K562 (cell line): ENCODE results near the gene PHF19. TPM values are rescaled to one million over a fixed set of nuclear protein-coding genes. Genes with fewer than 3 reads are reported as not detected.

Source experiments
- ATAC-seq: fragments of 200-7000 bp; cut with Tn5 transposase; 3 replicates; pipeline ENCODE4 v1.9.1; 2020; ENCODE audit warnings: moderate library complexity
- BruUV-seq: library from RNA; stranded (reverse); fragments of 400-500 nt; replicated peaks from 2 replicates; lab custom pipeline; 2021; lab: Mats Ljungman, UMichigan
- CTCF ChIA-PET: fragments of 300-600 bp; formaldehyde crosslinking; extraction: SDS; loops from one replicate; lab custom pipeline; 2021; ENCODE audit warnings: low intra/inter-chr PET ratio; lab: Yijun Ruan, JAX
- POLR2A ChIA-PET: fragments of 300-600, 350-650 bp; sonication (Branson Sonifier 250); formaldehyde crosslinking; extraction: SDS; loops from one replicate; lab custom pipeline; 2021; ENCODE audit warnings: antibody characterized with exemption, inconsistent platforms; lab: Yijun Ruan, JAX
- DNase-seq, 4 experiments: peaks; one replicate each; pipeline versions ENCODE4 v3.0.0 to v3.0.0-alpha.2; 2011 to 2018; ENCODE audit warnings: low spot score in 3 of 4, mixed read lengths in 3 of 4; ENCODE audit errors: extremely low read depth in 1 of 4
- FAIRE-seq: peaks from 2 replicates; lab custom pipeline; 2011; peaks lifted over from hg19 to GRCh38; lab: Jason Lieb, UNC
- H2AFZ ChIP-seq: 2 replicates; pipeline ENCODE4 v1.6.0; 2011; ENCODE audit warnings: low read depth, low read length, control low read depth, inconsistent platforms
- H3K27ac ChIP-seq: fragments of 200-600 bp; 3 replicates; pipeline ENCODE4 v1.8.0; 2011; ENCODE audit warnings: low read depth, mild to moderate bottlenecking, control low read depth, inconsistent platforms, low read length, moderate library complexity, mixed read lengths; ENCODE audit errors: extremely low read depth
- H3K27me3 ChIP-seq, 2 experiments: fragments of 300-600 bp in 1 of 2; 2 replicates in 1 of 2; 3 replicates in 1 of 2; pipeline versions ENCODE4 v1.6.0 to v1.8.0; 2011; ENCODE audit warnings: inconsistent platforms in 2 of 2, low read length in 2 of 2, mild to moderate bottlenecking in 1 of 2, mixed read lengths in 1 of 2, moderate library complexity in 1 of 2; ENCODE audit not compliant: control insufficient read depth in 2 of 2, insufficient read depth in 2 of 2
- H3K36me3 ChIP-seq: fragments of 300-600 bp; 3 replicates; pipeline ENCODE4 v1.8.0; 2011; ENCODE audit warnings: mild to moderate bottlenecking, low read length, inconsistent platforms; ENCODE audit not compliant: control insufficient read depth, insufficient read depth
- H3K4me1 ChIP-seq, 2 experiments: fragments of 200-600 bp in 1 of 2; replicated peaks in 1 of 2; 2 replicates in 1 of 2; 3 replicates in 1 of 2; pipeline versions ENCODE4 v1.5.1 to v1.8.0; 2011; ENCODE audit warnings: inconsistent platforms in 2 of 2, low read length in 2 of 2, mild to moderate bottlenecking in 1 of 2, mixed read lengths in 1 of 2, moderate library complexity in 1 of 2; ENCODE audit not compliant: control insufficient read depth in 2 of 2, insufficient read depth in 2 of 2
- H3K4me2 ChIP-seq: 2 replicates; pipeline ENCODE4 v1.6.1; 2011; ENCODE audit warnings: low read length, control low read depth, inconsistent platforms, mixed read lengths; ENCODE audit not compliant: insufficient read depth
- H3K4me3 ChIP-seq: fragments of 200-600 bp; sonication (generic), shearing (Covaris generic); 2 replicates; pipeline ENCODE4 v1.5.1; 2016; ENCODE audit warnings: control low read depth, inconsistent platforms
- H3K79me2 ChIP-seq: fragments of 200-600 bp; 3 replicates; pipeline ENCODE4 v1.8.0; 2011; ENCODE audit warnings: low read length, inconsistent platforms; ENCODE audit not compliant: control insufficient read depth, insufficient read depth
- H3K9ac ChIP-seq, 2 experiments: 2 replicates each; pipeline versions ENCODE4 v1.6.0 to v1.6.1; 2011; ENCODE audit warnings: low read depth in 2 of 2, low read length in 2 of 2, control low read depth in 1 of 2, inconsistent platforms in 1 of 2, mild to moderate bottlenecking in 1 of 2, mixed read lengths in 1 of 2; ENCODE audit not compliant: insufficient read depth in 1 of 2
- H3K9me1 ChIP-seq: one replicate; pipeline ENCODE4 v1.6.0; 2011; ENCODE audit warnings: inconsistent platforms, mild to moderate bottlenecking, low read length, moderate library complexity; ENCODE audit not compliant: control insufficient read depth, insufficient read depth
- H3K9me3 ChIP-seq: replicated peaks from 2 replicates; pipeline ENCODE4 v1.5.1; 2011; ENCODE audit warnings: low read depth, low read length, inconsistent platforms; ENCODE audit not compliant: control insufficient read depth, insufficient read depth
- H4K20me1 ChIP-seq: replicated peaks from 2 replicates; pipeline ENCODE4 v1.6.1; 2011; ENCODE audit warnings: low read length, inconsistent platforms, mixed read lengths; ENCODE audit not compliant: control insufficient read depth, insufficient read depth
- ASH1L ChIP-seq: fragments of 450-650 bp; IDR thresholded peaks from 2 replicates; pipeline ENCODE4 v1.6.1; 2018; ENCODE audit warnings: borderline replicate concordance, mild to moderate bottlenecking, low read depth; ENCODE audit not compliant: partially characterized antibody
- CCAR2 ChIP-seq: fragments of 200-400 bp; formaldehyde crosslinking; IDR thresholded peaks from 2 replicates; pipeline ENCODE4 v1.6.1; 2017; ENCODE audit warnings: mild to moderate bottlenecking, low read depth, low read length
- HDAC3 ChIP-seq: fragments of 450-650 bp; IDR thresholded peaks from 2 replicates; pipeline ENCODE4 v1.6.1; 2018; ENCODE audit warnings: borderline replicate concordance, mild to moderate bottlenecking, moderate library complexity; ENCODE audit not compliant: partially characterized antibody
- HMG20B ChIP-seq: fragments of 250-450 bp; sonication (Bioruptor Pico); IDR thresholded peaks from 2 replicates; pipeline ENCODE4 v1.5.0; 2021; ENCODE audit warnings: mild to moderate bottlenecking
- PURB ChIP-seq: sonication (generic); formaldehyde crosslinking; IDR thresholded peaks from 2 replicates; pipeline ENCODE4 v1.9.0; 2021; ENCODE audit warnings: low read depth, mild to moderate bottlenecking, missing genetic modification reagents
- RAD51 ChIP-seq: fragments of 450-650 bp; IDR thresholded peaks from 2 replicates; pipeline ENCODE4 v1.7.1; 2016; ENCODE audit warnings: low read depth, mild to moderate bottlenecking, borderline replicate concordance
- SETDB1 ChIP-seq: IDR thresholded peaks from one replicate; pipeline ENCODE4 v1.6.1; 2012; ENCODE audit warnings: low read length, control low read depth, inconsistent platforms
- SIN3A ChIP-seq, 2 experiments: fragments of 150-350 bp in 1 of 2; IDR thresholded peaks; 2 replicates each; pipeline ENCODE4 v1.6.1; 2011 to 2016; ENCODE audit warnings: borderline replicate concordance in 2 of 2, low read depth in 2 of 2, low read length in 2 of 2, mild to moderate bottlenecking in 2 of 2, moderate library complexity in 2 of 2; ENCODE audit not compliant: control insufficient read depth in 1 of 2
- SMC3 ChIP-seq: conservative IDR thresholded peaks from 2 replicates; pipeline ENCODE4 v1.6.1; 2011; ENCODE audit warnings: low read depth, low read length, improper control_type of control experiment; ENCODE audit not compliant: insufficient read depth
- SRSF7 ChIP-seq: fragments of 200-400 bp; formaldehyde crosslinking; optimal IDR thresholded peaks from 2 replicates; pipeline ENCODE3; 2017; ENCODE audit warnings: mild to moderate bottlenecking, low read depth, low read length
- ZNF79 ChIP-seq: fragments of 250-450 bp; sonication (Bioruptor Pico); IDR thresholded peaks from 2 replicates; pipeline ENCODE4 v1.4.0; 2020; ENCODE audit warnings: low read depth, mild to moderate bottlenecking, moderate library complexity
- WGBS: fragments of 100-300 bp; shearing (Covaris generic); methylation state at CpG from one replicate; pipeline ENCODE4 v1.1.6; 2016; ENCODE audit warnings: low coverage, mixed read lengths; ENCODE audit not compliant: insufficient coverage; ENCODE audit errors: missing lambda C conversion rate; 5-methylcytosine and 5-hydroxymethylcytosine counted together
- in situ Hi-C: fragments of 300-500 bp; cut with MboI; formaldehyde crosslinking; loops from 4 replicates; pipeline ENCODE4 v1.15.0; 2018; ENCODE audit warnings: inconsistent platforms, mixed read lengths
- intact Hi-C: fragments of 100-400 bp; cut with micrococcal nuclease; formaldehyde crosslinking; loops from 2 replicates; pipeline ENCODE4 v1.14.2; 2022
- polyA plus RNA-seq, 8 experiments: library from polyadenylated mRNA; depleted of rRNA in 4 of 8; stranded (reverse) in 5 of 8; unstranded in 3 of 8; fragments of >200 nt; fragmentation: Nextera tagmentation in 2 of 8; fragmentation: Illumina TruSeq in 1 of 8; extraction: Ambion mirVana in 2 of 8; extraction: Trizol in 1 of 8; gene quantifications; 2 replicates each; pipeline versions ENCODE4 v1.2.1 to v1.2.3, GENCODE V29; 2011 to 2014; ENCODE audit warnings: inconsistent platforms in 1 of 8, missing spikeins in 1 of 8
- total RNA-seq, 7 experiments: library from RNA; depleted of rRNA in 6 of 7; stranded (reverse); fragments of >200 nt in 6 of 7; fragmentation: Illumina TruSeq in 2 of 7; extraction: Trizol in 2 of 7; gene quantifications; 2 replicates each; pipeline versions ENCODE4 v1.2.1 to v1.2.3, GENCODE V29; 2011 to 2021; ENCODE audit warnings: low replicate concordance in 1 of 7
- TF ChIP-seq, protein P1 (sequence below): fragments of 450-650 bp; formaldehyde crosslinking; IDR thresholded peaks from 2 replicates; pipeline ENCODE4 v1.4.0; 2020; ENCODE audit warnings: mild to moderate bottlenecking, moderate library complexity
- TF ChIP-seq, protein P2 (sequence below), 2 experiments: fragments of 450-650 bp in 1 of 2; sonication (generic) in 1 of 2; formaldehyde crosslinking in 1 of 2; IDR thresholded peaks in 1 of 2; conservative IDR thresholded peaks in 1 of 2; 2 replicates each; pipeline versions ENCODE4 v1.6.1 to v1.8.1; 2016 to 2023; ENCODE audit warnings: mild to moderate bottlenecking in 2 of 2, moderate library complexity in 2 of 2, inconsistent platforms in 1 of 2, missing genetic modification reagents in 1 of 2
- TF ChIP-seq, protein P3 (sequence below), 2 experiments: fragments of 200-800 bp in 1 of 2; sonication (Bioruptor generic) in 1 of 2; sonication (generic) in 1 of 2; formaldehyde crosslinking in 1 of 2; IDR thresholded peaks in 1 of 2; conservative IDR thresholded peaks in 1 of 2; 2 replicates each; pipeline versions ENCODE4 v1.5.0 to v1.6.1; 2016 to 2020; ENCODE audit warnings: missing compliant biosample characterization in 1 of 2, missing genetic modification characterization in 1 of 2, missing genetic modification reagents in 1 of 2

The PHF19 gene
- total and polyA plus RNA-seq, 9 of the 15 experiments (the other 6 are each of a cell fraction or from before 2014, with no cell fraction given), result 95.8 to 403 (median 255) TPM

DNA sequence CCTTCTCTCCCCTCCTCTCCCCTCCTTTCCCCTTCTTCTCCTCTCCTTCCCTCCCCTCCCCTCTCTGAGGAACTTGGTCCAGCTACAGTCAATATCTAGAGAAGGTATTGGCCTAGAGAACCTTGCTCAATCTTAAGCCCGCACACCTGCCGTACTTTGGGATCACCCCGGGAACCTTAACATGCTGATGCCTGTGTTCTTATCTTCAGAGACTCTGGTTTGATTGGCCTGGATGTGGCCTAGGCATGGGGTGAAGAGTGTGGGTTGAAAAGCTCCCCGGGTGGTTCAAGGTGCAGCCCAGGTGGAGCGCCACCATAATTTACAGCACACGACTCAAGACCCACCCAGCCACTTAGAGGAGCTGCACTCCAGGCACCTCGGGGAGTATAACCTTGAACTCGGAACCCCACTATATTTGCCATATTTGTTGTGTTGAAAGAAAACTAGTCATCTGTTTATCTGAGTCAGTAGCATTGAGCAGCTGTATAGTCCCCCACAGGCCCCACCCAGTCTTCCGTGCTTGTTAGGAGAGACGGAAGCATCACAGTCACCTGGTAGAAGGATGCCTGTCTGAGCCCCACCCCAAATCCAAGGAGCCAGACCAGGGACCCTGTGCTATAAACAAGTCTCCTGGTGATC is 14.4 kb upstream of the PHF19 start:
- Histone ChIP-seq H3K9ac (peak overlapping the region in 1 of 2 experiments; percentile 5; a peak in 1 of 4 replicates), H4K20me1 (no peaks in the 10 kb centered on the region), H3K4me1 (peaks cover 27 to 44% of the 10 kb centered on the region in 2 experiments), H3K79me2 (no peaks in the 10 kb centered on the region), H3K36me3 (no peaks in the 10 kb centered on the region), H3K9me1 (no peaks in the 10 kb centered on the region), H3K4me3 (no peak overlapping the region), H3K27ac (no peak overlapping the region; the same call in 2 of the 3 replicates), H3K4me2 (no peak overlapping the region), H2AFZ (peak overlapping the region; percentile 34), H3K27me3 (no peaks in the 10 kb centered on the region), H3K9me3 (no peaks in the 10 kb centered on the region)
- DNase-seq, result peak; percentile 65 to 75 (median 68)
- in situ Hi-C loops, result no loop called here
- BruUV-seq, result no TSS peak
- WGBS, result 36% methylated on average over 10 of the region's 10 CpGs
- intact Hi-C loops, result loop anchor here (1.0 kb wide), 1 partner anchor 10 kb away; no protein-coding TSS in a partner anchor
- FAIRE-seq, result no peak
- ChIA-PET CTCF (no interaction called here), POLR2A (interaction anchor here (3.2 to 22.9 kb wide), 4 partner anchors 8 to 47 kb away, joined by 11 to 464 read pairs (median 55); partner anchors contain the start of gene PHF19)
- ATAC-seq, result peak; percentile 52
- TF ChIP-seq, protein P1, sequence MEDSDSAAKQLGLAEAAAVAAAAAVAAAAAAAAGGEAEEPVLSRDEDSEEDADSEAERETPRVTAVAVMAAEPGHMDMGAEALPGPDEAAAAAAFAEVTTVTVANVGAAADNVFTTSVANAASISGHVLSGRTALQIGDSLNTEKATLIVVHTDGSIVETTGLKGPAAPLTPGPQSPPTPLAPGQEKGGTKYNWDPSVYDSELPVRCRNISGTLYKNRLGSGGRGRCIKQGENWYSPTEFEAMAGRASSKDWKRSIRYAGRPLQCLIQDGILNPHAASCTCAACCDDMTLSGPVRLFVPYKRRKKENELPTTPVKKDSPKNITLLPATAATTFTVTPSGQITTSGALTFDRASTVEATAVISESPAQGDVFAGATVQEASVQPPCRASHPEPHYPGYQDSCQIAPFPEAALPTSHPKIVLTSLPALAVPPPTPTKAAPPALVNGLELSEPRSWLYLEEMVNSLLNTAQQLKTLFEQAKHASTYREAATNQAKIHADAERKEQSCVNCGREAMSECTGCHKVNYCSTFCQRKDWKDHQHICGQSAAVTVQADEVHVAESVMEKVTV (CRISPR knock-in tag), result no peak
- no peak for TF ChIP-seq SETDB1
- no peak for TF ChIP-seq PURB
- no peak for TF ChIP-seq RAD51
- TF ChIP-seq SIN3A (IDR thresholded peaks at IDR 0.05; ENCODE audit: borderline replicate concordance in 2 of 2, control insufficient read depth in 1 of 2, low read depth in 2 of 2, low read length in 2 of 2), result 0 out of 4 replicates have a peak, but pooled peaks of 1 of the 2 experiments have one; percentile 24
- TF ChIP-seq SRSF7, result no peak
- TF ChIP-seq ASH1L, result no peak
- 0 out of 2 replicates have a peak, but pooled peaks have one; percentile 3 for TF ChIP-seq SMC3
- TF ChIP-seq HMG20B, result no peak
- no peak for TF ChIP-seq ZNF79 (CRISPR knock-in tag)
- TF ChIP-seq, protein P2, sequence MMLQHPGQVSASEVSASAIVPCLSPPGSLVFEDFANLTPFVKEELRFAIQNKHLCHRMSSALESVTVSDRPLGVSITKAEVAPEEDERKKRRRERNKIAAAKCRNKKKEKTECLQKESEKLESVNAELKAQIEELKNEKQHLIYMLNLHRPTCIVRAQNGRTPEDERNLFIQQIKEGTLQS (IDR thresholded peaks at IDR 0.05), result no peak
- TF ChIP-seq, protein P2 (CRISPR knock-in tag; conservative IDR thresholded peaks at IDR 0.05), result peak; percentile 63; the same call in 1 of the 2 replicates
- TF ChIP-seq HDAC3, result no peak
- no peak for TF ChIP-seq CCAR2
- TF ChIP-seq, protein P3, sequence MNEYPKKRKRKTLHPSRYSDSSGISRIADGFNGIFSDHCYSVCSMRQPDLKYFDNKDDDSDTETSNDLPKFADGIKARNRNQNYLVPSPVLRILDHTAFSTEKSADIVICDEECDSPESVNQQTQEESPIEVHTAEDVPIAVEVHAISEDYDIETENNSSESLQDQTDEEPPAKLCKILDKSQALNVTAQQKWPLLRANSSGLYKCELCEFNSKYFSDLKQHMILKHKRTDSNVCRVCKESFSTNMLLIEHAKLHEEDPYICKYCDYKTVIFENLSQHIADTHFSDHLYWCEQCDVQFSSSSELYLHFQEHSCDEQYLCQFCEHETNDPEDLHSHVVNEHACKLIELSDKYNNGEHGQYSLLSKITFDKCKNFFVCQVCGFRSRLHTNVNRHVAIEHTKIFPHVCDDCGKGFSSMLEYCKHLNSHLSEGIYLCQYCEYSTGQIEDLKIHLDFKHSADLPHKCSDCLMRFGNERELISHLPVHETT (CRISPR knock-in tag; conservative IDR thresholded peaks at IDR 0.05 in 1 of 2, IDR thresholded peaks at IDR 0.05 in 1 of 2), result no peak
